Measurements from ENCODE around the gene ELMOD2.
"Not testable (repeated sequence)": the region's sequence is repeated elsewhere in the genome, so short reads cannot be mapped to it uniquely, and the experiment has no call there.

ELMOD2 gene

DNA sequence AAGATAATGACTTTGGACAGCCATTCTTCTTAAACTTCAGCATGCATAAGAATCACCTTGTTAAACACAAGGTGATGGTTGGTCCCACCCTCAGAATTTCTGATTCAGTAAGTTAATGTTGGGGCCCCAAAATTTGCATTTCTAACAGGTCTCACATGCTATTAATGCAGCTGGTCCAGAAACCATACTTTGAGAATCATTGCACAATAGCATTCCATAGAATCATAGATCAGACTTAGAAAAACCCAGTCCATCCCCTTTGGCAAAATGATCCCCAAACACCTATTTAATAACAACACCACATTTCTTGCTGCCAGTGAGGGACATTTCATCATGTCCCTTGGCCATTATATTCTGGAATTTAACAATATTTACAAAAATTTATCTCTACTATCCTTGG lies 19.7 kb upstream of the ELMOD2 start:
- H3K27ac ChIP-seq, result no peak overlapping the region
- TF ChIP-seq, protein P1, sequence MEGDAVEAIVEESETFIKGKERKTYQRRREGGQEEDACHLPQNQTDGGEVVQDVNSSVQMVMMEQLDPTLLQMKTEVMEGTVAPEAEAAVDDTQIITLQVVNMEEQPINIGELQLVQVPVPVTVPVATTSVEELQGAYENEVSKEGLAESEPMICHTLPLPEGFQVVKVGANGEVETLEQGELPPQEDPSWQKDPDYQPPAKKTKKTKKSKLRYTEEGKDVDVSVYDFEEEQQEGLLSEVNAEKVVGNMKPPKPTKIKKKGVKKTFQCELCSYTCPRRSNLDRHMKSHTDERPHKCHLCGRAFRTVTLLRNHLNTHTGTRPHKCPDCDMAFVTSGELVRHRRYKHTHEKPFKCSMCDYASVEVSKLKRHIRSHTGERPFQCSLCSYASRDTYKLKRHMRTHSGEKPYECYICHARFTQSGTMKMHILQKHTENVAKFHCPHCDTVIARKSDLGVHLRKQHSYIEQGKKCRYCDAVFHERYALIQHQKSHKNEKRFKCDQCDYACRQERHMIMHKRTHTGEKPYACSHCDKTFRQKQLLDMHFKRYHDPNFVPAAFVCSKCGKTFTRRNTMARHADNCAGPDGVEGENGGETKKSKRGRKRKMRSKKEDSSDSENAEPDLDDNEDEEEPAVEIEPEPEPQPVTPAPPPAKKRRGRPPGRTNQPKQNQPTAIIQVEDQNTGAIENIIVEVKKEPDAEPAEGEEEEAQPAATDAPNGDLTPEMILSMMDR (conservative IDR thresholded peaks at IDR 0.05), result no peak
- TF ChIP-seq ZFX (IDR thresholded peaks at IDR 0.05), result no peak

DNA sequence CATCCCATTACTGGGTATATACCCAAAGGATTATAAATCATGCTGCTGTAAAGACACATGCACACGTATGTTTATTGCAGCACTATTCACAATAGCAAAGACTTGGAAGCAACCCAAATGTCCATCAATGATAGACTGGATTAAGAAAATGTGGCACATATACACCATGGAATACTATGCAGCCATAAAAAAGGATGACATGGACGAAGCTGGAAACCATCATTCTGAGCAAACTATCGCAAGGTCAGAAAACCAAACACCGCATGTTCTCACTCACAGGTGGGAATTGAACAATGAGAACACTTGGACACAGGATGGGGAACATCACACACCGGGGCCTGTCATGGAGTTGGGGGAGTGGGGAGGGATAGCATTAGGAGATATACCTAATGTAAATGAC lies 10.2 kb upstream of the ELMOD2 start:
- not testable (repeated sequence) for H3K27ac ChIP-seq

DNA sequence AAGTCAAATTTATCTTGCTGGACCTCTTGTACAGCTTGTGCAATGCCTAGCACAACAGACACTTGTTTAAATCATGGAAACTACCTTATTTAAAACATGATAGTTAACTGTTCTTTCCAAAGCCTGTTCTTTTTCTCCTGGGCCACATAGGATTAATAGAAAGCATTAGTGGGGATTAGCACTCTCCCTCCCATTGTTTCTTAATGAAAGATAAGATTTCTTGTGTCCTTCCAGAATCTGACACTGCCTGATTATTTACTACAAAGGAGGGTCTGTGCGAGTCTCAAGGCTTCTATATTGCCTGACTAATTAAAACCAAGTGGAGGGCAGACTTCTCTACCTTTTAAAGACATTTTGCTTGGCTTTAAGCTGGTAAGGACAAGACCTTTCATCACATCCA lies 8.5 kb upstream of the ELMOD2 start:
- no peak for TF ChIP-seq ZFX (IDR thresholded peaks at IDR 0.05)
- TF ChIP-seq, protein P1 (conservative IDR thresholded peaks at IDR 0.05), result no peak
- no peak overlapping the region for H3K27ac ChIP-seq

DNA sequence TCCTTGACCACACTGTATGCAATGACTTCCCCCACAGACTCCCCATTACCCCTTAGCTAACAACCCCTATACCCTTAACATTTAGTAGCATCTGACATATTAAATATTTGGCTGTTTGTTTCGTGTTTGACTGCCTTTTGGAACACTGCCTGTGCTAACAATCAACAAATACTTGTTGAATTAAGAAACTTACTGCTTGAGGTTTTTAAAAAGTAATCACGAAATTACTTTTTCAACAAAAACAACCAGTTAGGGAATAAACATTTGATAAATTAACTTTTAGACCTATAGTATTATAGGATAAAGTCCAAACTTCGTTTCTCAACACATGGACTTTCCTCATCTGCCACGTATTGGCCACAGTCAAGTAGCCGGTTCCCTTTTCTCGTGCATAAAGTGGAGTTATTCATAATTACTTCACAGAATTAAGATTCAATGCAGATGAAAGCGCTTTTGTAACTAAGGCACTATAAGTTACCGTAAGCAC lies 555 bp upstream of the ELMOD2 start:
- TF ChIP-seq, protein P1 (conservative IDR thresholded peaks at IDR 0.05), result 0 out of 2 replicates have a peak, but pooled peaks have one; percentile 55
- no peak for TF ChIP-seq ZFX (IDR thresholded peaks at IDR 0.05)
- H3K27ac ChIP-seq, result peak overlapping the region; percentile 88; the same call in 1 of the 2 replicates

DNA sequence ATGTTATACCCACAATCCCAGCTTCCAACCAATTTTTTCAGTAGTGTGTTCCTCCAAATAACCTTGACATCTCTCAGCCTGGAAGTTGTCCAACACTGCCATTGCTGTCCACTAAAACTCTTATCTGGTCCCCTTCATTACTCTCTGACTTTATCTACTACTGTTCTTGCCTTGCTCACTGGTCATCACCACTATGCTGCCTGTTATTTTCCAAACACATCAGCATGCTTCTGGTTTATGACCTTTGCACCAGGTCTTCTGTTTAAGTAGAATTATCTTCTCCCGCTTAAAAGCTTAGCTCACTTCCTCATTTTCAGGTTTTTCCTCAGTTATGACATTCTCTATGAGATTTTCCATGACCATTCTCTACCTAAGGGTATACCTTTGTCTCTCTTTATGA lies 5.5 kb downstream of the ELMOD2 start:
- H3K27ac ChIP-seq, result no peak overlapping the region
- TF ChIP-seq, protein P1 (conservative IDR thresholded peaks at IDR 0.05), result no peak
- no peak for TF ChIP-seq ZFX (IDR thresholded peaks at IDR 0.05)

DNA sequence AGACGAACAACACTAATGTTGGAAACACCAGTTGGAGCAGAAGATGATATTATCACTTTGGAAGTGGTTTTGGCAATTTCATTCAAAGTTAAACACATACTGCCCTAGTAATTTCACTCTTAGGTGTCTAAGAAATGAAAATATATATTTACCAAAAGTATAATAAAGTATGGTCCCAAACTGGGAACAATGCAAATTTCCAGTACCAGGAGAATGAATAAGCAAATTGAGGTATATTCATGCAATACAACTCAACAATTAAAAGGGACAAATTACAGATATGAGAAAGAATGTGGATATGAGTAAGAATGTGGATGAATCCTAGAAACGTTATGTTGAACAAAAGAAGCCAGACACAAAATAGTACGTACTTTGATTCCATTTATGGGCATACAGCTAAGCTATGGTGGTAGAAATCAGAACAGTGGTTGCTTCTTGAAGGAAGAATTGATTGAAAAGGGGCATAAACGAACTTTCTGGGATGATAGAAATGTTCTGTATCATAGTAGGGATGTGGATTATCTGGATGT lies 10.0 kb downstream of the ELMOD2 start:
- H3K27ac ChIP-seq, result no peak overlapping the region
- TF ChIP-seq ZFX (IDR thresholded peaks at IDR 0.05), result no peak
- TF ChIP-seq, protein P1 (conservative IDR thresholded peaks at IDR 0.05), result no peak

DNA sequence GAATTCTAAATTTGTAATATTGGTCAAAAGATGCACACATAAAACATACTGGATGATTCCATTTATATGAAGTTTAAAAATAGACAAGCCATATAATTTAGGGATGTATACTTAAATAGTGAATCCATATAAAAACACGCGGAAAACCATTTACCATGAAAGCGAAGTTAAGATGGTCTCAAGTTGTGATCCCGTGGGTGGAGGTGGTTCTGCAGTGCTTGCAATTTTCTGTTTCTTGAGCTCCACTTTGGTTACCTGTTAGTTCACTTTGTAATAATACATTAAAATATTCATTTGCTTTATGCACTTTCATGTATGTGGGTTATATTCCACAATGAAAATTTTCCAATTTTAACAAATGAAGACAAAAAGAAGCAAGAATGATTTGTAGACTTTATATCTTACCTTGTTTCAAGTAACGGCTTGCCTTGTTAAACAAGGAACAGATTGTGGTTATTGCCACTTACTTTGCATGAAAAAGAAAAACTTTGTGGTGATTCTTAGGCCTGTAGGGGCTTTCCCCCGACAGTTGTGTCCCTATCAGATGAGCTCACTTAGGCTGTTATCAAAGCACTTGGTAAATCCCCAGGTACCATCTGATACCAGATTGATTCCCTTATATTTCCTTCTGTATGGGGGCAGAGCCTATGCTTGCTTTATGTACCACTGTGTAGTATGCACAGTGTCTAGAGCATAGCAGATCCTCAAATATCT lies 32.6 kb downstream of the ELMOD2 start:
- TF ChIP-seq ZFX (IDR thresholded peaks at IDR 0.05), result no peak
- TF ChIP-seq, protein P1 (conservative IDR thresholded peaks at IDR 0.05), result no peak
- H3K27ac ChIP-seq, result peak overlapping the region; percentile 24; the same call in 1 of the 2 replicates
